ENCODE data around the gene PRPF19. TPM values are rescaled to one million over a fixed set of nuclear protein-coding genes. Genes with fewer than 3 reads are reported as not detected.

Gene PRPF19
- total and polyA plus RNA-seq, 10 of the 15 experiments (the other 5 are each of a cell fraction or from before 2014, with no cell fraction given): 8.7 to 170 (median 61.3) TPM

DNA sequence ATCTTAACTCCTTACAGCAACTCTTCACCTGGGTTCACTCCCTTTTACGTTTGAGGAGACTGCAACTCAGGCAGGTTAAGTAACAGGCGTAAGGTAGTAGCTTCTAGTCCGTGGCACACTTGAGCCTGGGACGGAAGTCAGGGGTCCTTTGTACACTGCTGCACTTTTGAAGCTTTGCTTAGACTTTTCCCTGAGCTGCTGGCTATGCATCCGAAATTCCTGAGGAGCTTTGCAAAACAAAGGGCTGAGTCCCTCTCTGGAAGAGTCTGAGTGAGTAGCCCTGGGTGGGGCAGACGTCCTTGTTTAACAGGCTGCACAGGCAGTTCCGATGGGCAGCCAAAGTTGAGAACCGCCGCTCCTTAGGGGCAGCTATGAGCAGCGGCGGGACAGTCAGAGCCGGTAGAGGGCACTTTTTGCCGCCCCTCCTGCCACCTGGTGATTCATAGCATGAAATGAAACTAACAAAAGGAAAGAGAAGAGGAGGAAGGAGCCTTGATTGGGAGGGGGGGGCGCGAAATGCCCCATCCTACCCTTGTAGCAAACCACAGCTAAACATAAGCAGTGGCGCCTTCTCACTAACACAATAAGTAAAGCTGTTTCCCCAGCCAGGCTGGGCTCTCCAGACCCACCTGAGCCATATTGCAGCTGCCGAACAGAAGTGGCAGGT is 9.0 kb upstream of the PRPF19 start (continued):
- TF ChIP-seq, protein P1, sequence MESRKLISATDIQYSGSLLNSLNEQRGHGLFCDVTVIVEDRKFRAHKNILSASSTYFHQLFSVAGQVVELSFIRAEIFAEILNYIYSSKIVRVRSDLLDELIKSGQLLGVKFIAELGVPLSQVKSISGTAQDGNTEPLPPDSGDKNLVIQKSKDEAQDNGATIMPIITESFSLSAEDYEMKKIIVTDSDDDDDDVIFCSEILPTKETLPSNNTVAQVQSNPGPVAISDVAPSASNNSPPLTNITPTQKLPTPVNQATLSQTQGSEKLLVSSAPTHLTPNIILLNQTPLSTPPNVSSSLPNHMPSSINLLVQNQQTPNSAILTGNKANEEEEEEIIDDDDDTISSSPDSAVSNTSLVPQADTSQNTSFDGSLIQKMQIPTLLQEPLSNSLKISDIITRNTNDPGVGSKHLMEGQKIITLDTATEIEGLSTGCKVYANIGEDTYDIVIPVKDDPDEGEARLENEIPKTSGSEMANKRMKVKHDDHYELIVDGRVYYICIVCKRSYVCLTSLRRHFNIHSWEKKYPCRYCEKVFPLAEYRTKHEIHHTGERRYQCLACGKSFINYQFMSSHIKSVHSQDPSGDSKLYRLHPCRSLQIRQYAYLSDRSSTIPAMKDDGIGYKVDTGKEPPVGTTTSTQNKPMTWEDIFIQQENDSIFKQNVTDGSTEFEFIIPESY (IDR thresholded peaks at IDR 0.05): no peak
- TF ChIP-seq SIX5 (IDR thresholded peaks at IDR 0.05; ENCODE audit: low read depth, low read length, severe bottlenecking) (no peak), PAX5 (IDR thresholded peaks at IDR 0.05; ENCODE audit: borderline replicate concordance, low read depth, low read length) (no peak), ETV6 (conservative IDR thresholded peaks at IDR 0.05 in 1 of 2, IDR thresholded peaks at IDR 0.05 in 1 of 2; ENCODE audit: borderline replicate concordance in 1 of 2, low read depth in 1 of 2) (peak in 1 of 2 experiments; percentile 100; a peak in 2 of 4 replicates), SP1 (IDR thresholded peaks at IDR 0.05; ENCODE audit: low read depth, low read length) (no peak), IKZF2 (IDR thresholded peaks at IDR 0.05) (peak; percentile 93 to 96), ZNF217 (IDR thresholded peaks at IDR 0.05) (peak; percentile 85; the same call in 1 of the 2 replicates), TARDBP (IDR thresholded peaks at IDR 0.05; ENCODE audit: borderline replicate concordance) (no peak), ZBED1 (IDR thresholded peaks at IDR 0.05; ENCODE audit: borderline replicate concordance) (0 out of 2 replicates have a peak, but pooled peaks have one; percentile 24), EED (IDR thresholded peaks at IDR 0.05; ENCODE audit: low read depth) (peak; percentile 95), HCFC1 (IDR thresholded peaks at IDR 0.05; ENCODE audit: low read length) (peak; percentile 29; the same call in 1 of the 2 replicates), TCF12 (IDR thresholded peaks at IDR 0.05; ENCODE audit: low read depth, low read length) (0 out of 2 replicates have a peak, but pooled peaks have one; percentile 26), GABPA (IDR thresholded peaks at IDR 0.05; ENCODE audit: low read depth) (no peak), KDM1A (IDR thresholded peaks at IDR 0.05; ENCODE audit: borderline replicate concordance) (no peak), SIN3A (IDR thresholded peaks at IDR 0.05; ENCODE audit: low read depth, low read length) (peak; percentile 46; the same call in 1 of the 2 replicates), BHLHE40 (IDR thresholded peaks at IDR 0.05; ENCODE audit: borderline replicate concordance in 1 of 2, low read depth in 2 of 2, low read length in 1 of 2) (peak; percentile 53 to 67; a peak in 3 of 4 replicates), IKZF1 (conservative IDR thresholded peaks at IDR 0.05) (peak; percentile 99), RAD21 (IDR thresholded peaks at IDR 0.05; ENCODE audit: insufficient read depth, low read depth, low read length) (peak; percentile 37; the same call in 1 of the 2 replicates)
- TF ChIP-seq, protein P2, sequence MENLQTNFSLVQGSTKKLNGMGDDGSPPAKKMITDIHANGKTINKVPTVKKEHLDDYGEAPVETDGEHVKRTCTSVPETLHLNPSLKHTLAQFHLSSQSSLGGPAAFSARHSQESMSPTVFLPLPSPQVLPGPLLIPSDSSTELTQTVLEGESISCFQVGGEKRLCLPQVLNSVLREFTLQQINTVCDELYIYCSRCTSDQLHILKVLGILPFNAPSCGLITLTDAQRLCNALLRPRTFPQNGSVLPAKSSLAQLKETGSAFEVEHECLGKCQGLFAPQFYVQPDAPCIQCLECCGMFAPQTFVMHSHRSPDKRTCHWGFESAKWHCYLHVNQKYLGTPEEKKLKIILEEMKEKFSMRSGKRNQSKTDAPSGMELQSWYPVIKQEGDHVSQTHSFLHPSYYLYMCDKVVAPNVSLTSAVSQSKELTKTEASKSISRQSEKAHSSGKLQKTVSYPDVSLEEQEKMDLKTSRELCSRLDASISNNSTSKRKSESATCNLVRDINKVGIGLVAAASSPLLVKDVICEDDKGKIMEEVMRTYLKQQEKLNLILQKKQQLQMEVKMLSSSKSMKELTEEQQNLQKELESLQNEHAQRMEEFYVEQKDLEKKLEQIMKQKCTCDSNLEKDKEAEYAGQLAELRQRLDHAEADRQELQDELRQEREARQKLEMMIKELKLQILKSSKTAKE (IDR thresholded peaks at IDR 0.05; ENCODE audit: low read depth, poor library complexity, severe bottlenecking): peak; percentile 86
- TF ChIP-seq, protein P3, sequence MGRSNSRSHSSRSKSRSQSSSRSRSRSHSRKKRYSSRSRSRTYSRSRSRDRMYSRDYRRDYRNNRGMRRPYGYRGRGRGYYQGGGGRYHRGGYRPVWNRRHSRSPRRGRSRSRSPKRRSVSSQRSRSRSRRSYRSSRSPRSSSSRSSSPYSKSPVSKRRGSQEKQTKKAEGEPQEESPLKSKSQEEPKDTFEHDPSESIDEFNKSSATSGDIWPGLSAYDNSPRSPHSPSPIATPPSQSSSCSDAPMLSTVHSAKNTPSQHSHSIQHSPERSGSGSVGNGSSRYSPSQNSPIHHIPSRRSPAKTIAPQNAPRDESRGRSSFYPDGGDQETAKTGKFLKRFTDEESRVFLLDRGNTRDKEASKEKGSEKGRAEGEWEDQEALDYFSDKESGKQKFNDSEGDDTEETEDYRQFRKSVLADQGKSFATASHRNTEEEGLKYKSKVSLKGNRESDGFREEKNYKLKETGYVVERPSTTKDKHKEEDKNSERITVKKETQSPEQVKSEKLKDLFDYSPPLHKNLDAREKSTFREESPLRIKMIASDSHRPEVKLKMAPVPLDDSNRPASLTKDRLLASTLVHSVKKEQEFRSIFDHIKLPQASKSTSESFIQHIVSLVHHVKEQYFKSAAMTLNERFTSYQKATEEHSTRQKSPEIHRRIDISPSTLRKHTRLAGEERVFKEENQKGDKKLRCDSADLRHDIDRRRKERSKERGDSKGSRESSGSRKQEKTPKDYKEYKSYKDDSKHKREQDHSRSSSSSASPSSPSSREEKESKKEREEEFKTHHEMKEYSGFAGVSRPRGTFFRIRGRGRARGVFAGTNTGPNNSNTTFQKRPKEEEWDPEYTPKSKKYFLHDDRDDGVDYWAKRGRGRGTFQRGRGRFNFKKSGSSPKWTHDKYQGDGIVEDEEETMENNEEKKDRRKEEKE (IDR thresholded peaks at IDR 0.05): no peak
- TF ChIP-seq, protein P4, sequence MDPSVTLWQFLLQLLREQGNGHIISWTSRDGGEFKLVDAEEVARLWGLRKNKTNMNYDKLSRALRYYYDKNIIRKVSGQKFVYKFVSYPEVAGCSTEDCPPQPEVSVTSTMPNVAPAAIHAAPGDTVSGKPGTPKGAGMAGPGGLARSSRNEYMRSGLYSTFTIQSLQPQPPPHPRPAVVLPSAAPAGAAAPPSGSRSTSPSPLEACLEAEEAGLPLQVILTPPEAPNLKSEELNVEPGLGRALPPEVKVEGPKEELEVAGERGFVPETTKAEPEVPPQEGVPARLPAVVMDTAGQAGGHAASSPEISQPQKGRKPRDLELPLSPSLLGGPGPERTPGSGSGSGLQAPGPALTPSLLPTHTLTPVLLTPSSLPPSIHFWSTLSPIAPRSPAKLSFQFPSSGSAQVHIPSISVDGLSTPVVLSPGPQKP (IDR thresholded peaks at IDR 0.05; ENCODE audit: low read depth, low read length): no peak

All from GM12878 (cell line).